ENCODE results near the gene PARN.
"Not testable (repeated sequence)": the region's sequence is repeated elsewhere in the genome, so short reads cannot be mapped to it uniquely, and the experiment has no call there.

The PARN gene

GRCh38 chr16:14629919-14630619 is at the start of gene PARN:
Gene PARN, minus strand, starts transcription at chr16:14630260. Its CDS starts 135 bp downstream, at chr16:14630125.
- DNase-seq (ENCODE audit: low spot score): peak; percentile 96

GRCh38 chr16:14678748-14679497 is 48.9 kb upstream of the PARN start:
- no peak for DNase-seq (ENCODE audit: low spot score)

GRCh38 chr16:14677627-14678026 is 47.6 kb upstream of the PARN start:
- no peak for DNase-seq (ENCODE audit: low spot score)

- DNase-seq (ENCODE audit: low spot score): no peak
These were observed 46.6 kb upstream of the PARN start for GRCh38 chr16:14676633-14677032.

- no peak for DNase-seq (ENCODE audit: low spot score)
These were observed 42.4 kb upstream of the PARN start for GRCh38 chr16:14672403-14672971.

- DNase-seq (ENCODE audit: low spot score): no peak
These were observed 39.7 kb upstream of the PARN start for GRCh38 chr16:14669776-14670175.

GRCh38 chr16:14668556-14669223 is 38.6 kb upstream of the PARN start:
- DNase-seq (ENCODE audit: low spot score): no peak

GRCh38 chr16:14667347-14668266 is 37.5 kb upstream of the PARN start:
- no peak for DNase-seq (ENCODE audit: low spot score)

- DNase-seq (ENCODE audit: low spot score): no peak
These were observed 28.0 kb upstream of the PARN start for GRCh38 chr16:14658063-14658462.

GRCh38 chr16:14652726-14653125 is 22.7 kb upstream of the PARN start:
- DNase-seq (ENCODE audit: low spot score): no peak

- DNase-seq (ENCODE audit: low spot score): no peak
These were observed 20.6 kb upstream of the PARN start for GRCh38 chr16:14650629-14651028.

GRCh38 chr16:14649816-14650215 is 19.8 kb upstream of the PARN start:
- no peak for DNase-seq (ENCODE audit: low spot score)

GRCh38 chr16:14641926-14642325 is 11.9 kb upstream of the PARN start:
- no peak for DNase-seq (ENCODE audit: low spot score)

- DNase-seq (ENCODE audit: low spot score): no peak
These were observed 11.1 kb upstream of the PARN start for GRCh38 chr16:14641206-14641605.

GRCh38 chr16:14640538-14640937 is 10.5 kb upstream of the PARN start:
- DNase-seq (ENCODE audit: low spot score): no peak

- DNase-seq (ENCODE audit: low spot score): not testable (repeated sequence)
These were observed 6.8 kb upstream of the PARN start for GRCh38 chr16:14636951-14637240.

- not testable (repeated sequence) for DNase-seq (ENCODE audit: low spot score)
These were observed 6.3 kb upstream of the PARN start for GRCh38 chr16:14636179-14636950.

- DNase-seq (ENCODE audit: low spot score): no peak
These were observed 5.5 kb upstream of the PARN start for GRCh38 chr16:14635395-14636165.

- no peak for DNase-seq (ENCODE audit: low spot score)
These were observed 4.3 kb upstream of the PARN start for GRCh38 chr16:14634389-14634725.

Measured in hematopoietic multipotent progenitor cell treated with erythropoietin and hydrocortisone succinate and interleukin-3 and kit ligand, for 17 days (in vitro differentiated cells).